Skeletal muscle tissue (tissue), 4 donors: ENCODE data around the gene PPP1R14C. TPM values are rescaled to one million over a fixed set of nuclear protein-coding genes. Genes with fewer than 3 reads are reported as not detected.
"Not testable (repeated sequence)": the region's sequence is repeated elsewhere in the genome, so short reads cannot be mapped to it uniquely, and the experiment has no call there.

ENCODE experiments used
- H3K27ac ChIP-seq: one replicate; pipeline ENCODE4 v1.7.0; 2013; ENCODE audit warnings: mild to moderate bottlenecking, low read depth, low read length, inconsistent platforms
- H3K27me3 ChIP-seq, 3 donors: one replicate each; pipeline ENCODE4 v1.7.0; 2013; ENCODE audit warnings: low read length in 3 of 3; ENCODE audit not compliant: control insufficient read depth in 3 of 3, insufficient read depth in 3 of 3
- H3K36me3 ChIP-seq, 3 donors: one replicate each; pipeline ENCODE4 v1.7.0; 2013; ENCODE audit warnings: low read length in 3 of 3; ENCODE audit not compliant: control insufficient read depth in 3 of 3, insufficient read depth in 3 of 3
- H3K4me1 ChIP-seq, 3 donors: one replicate each; pipeline ENCODE4 v1.7.0; 2013; ENCODE audit warnings: low read length in 3 of 3, mild to moderate bottlenecking in 3 of 3; ENCODE audit not compliant: control insufficient read depth in 3 of 3, insufficient read depth in 3 of 3
- H3K4me3 ChIP-seq, 3 donors: one replicate each; pipeline ENCODE4 v1.7.0; 2013; ENCODE audit warnings: low read length in 3 of 3
- H3K9ac ChIP-seq, 3 donors: one replicate each; pipeline ENCODE4 v1.7.0; 2013; ENCODE audit warnings: low read length in 3 of 3, mild to moderate bottlenecking in 3 of 3, moderate library complexity in 2 of 3, low read depth in 1 of 3
- H3K9me3 ChIP-seq, 3 donors: one replicate each; pipeline ENCODE4 v1.7.0; 2013; ENCODE audit warnings: low read length in 3 of 3; ENCODE audit not compliant: control insufficient read depth in 3 of 3
- total RNA-seq: library from RNA; depleted of rRNA; stranded (reverse); fragments of >200 nt; gene quantifications from one replicate; pipeline ENCODE4 v1.2.3, GENCODE V29; 2014
- donor health status: Osteomylitis.

Gene PPP1R14C
- total RNA-seq, 1 donor from 2014 or later, result 14.1 TPM

- Histone ChIP-seq H3K36me3 (no peaks in the 10 kb centered on the region), H3K27me3 (no peaks in the 10 kb centered on the region), H3K9ac (no peak overlapping the region), H3K4me3 (no peak overlapping the region), H3K9me3 (no peaks in the 10 kb centered on the region), H3K27ac (no peak overlapping the region), H3K4me1 (peaks cover 25 to 35% (median 27%) of the 10 kb centered on the region in 3 donors)
Observed at GRCh38 chr6:150177952-150178520, 35.2 kb downstream of the PPP1R14C start.

GRCh38 chr6:150179030-150179429 is 36.2 kb downstream of the PPP1R14C start:
- Histone ChIP-seq H3K4me3 (no peak overlapping the region), H3K9ac (no peak overlapping the region), H3K36me3 (no peaks in the 10 kb centered on the region), H3K9me3 (no peaks in the 10 kb centered on the region), H3K27me3 (no peaks in the 10 kb centered on the region), H3K27ac (no peak overlapping the region), H3K4me1 (peaks cover 25 to 29% (median 27%) of the 10 kb centered on the region in 3 donors)

GRCh38 chr6:150179907-150180424 is 37.1 kb downstream of the PPP1R14C start:
- peaks cover 24 to 28% (median 24%) of the 10 kb centered on the region in 3 donors for H3K4me1 ChIP-seq
- H3K9me3 ChIP-seq, H3K36me3 ChIP-seq, H3K9ac ChIP-seq, H3K4me3 ChIP-seq, H3K27ac ChIP-seq, H3K27me3 ChIP-seq: not testable (repeated sequence)

GRCh38 chr6:150180517-150180916 is 37.7 kb downstream of the PPP1R14C start:
- no peak overlapping the region for H3K4me3 ChIP-seq
- H3K9ac ChIP-seq, result no peak overlapping the region
- H3K36me3 ChIP-seq, result no peaks in the 10 kb centered on the region
- no peak overlapping the region for H3K27ac ChIP-seq
- H3K9me3 ChIP-seq, result no peaks in the 10 kb centered on the region
- H3K4me1 ChIP-seq, result peaks cover 18 to 25% (median 20%) of the 10 kb centered on the region in 3 donors
- H3K27me3 ChIP-seq, result no peaks in the 10 kb centered on the region

GRCh38 chr6:150182460-150183078 is 39.7 kb downstream of the PPP1R14C start:
- Histone ChIP-seq H3K4me3 (no peak overlapping the region), H3K4me1 (peaks cover 2 to 5% (median 4%) of the 10 kb centered on the region in 3 donors), H3K27ac (no peak overlapping the region), H3K36me3 (no peaks in the 10 kb centered on the region), H3K9ac (no peak overlapping the region), H3K9me3 (no peaks in the 10 kb centered on the region), H3K27me3 (no peaks in the 10 kb centered on the region)

- Histone ChIP-seq H3K27me3 (no peaks in the 10 kb centered on the region), H3K4me1 (peaks cover 0 to 2% (median 2%) of the 10 kb centered on the region in 3 donors), H3K27ac (no peak overlapping the region), H3K9me3 (no peaks in the 10 kb centered on the region), H3K4me3 (no peak overlapping the region), H3K36me3 (no peaks in the 10 kb centered on the region), H3K9ac (no peak overlapping the region)
Observed at GRCh38 chr6:150183105-150183504, 40.3 kb downstream of the PPP1R14C start.

- Histone ChIP-seq H3K4me1 (peaks cover 0 to 2% (median 2%) of the 10 kb centered on the region in 3 donors), H3K9me3 (no peaks in the 10 kb centered on the region), H3K9ac (no peak overlapping the region), H3K4me3 (no peak overlapping the region), H3K27me3 (no peaks in the 10 kb centered on the region), H3K27ac (no peak overlapping the region), H3K36me3 (no peaks in the 10 kb centered on the region)
Observed at GRCh38 chr6:150183966-150184365, 41.1 kb downstream of the PPP1R14C start.

- Histone ChIP-seq H3K27me3 (no peaks in the 10 kb centered on the region), H3K4me3 (no peak overlapping the region), H3K4me1 (peaks cover 0 to 2% (median 0%) of the 10 kb centered on the region in 3 donors), H3K27ac (no peak overlapping the region), H3K9me3 (no peaks in the 10 kb centered on the region), H3K9ac (no peak overlapping the region), H3K36me3 (no peaks in the 10 kb centered on the region)
Observed at GRCh38 chr6:150184850-150185731, 42.2 kb downstream of the PPP1R14C start.

GRCh38 chr6:150185732-150186117 is 42.9 kb downstream of the PPP1R14C start:
- H3K4me3 ChIP-seq, result no peak overlapping the region
- H3K4me1 ChIP-seq, result no peaks in the 10 kb centered on the region
- H3K36me3 ChIP-seq, result no peaks in the 10 kb centered on the region
- no peaks in the 10 kb centered on the region for H3K27me3 ChIP-seq
- no peak overlapping the region for H3K27ac ChIP-seq
- no peak overlapping the region for H3K9ac ChIP-seq
- H3K9me3 ChIP-seq, result no peaks in the 10 kb centered on the region
